HEK293 (cell line): ENCODE data around the gene LRRC74A.

ENCODE experiments used
- CTCF ChIP-seq: fragments of 450-650 bp; formaldehyde crosslinking; IDR thresholded peaks from 2 replicates; pipeline ENCODE4 v1.5.1; 2016; ENCODE audit warnings: missing biosample characterization, missing genetic modification characterization
- PRDM1 ChIP-seq: fragments of 450-650 bp; formaldehyde crosslinking; IDR thresholded peaks from 2 replicates; pipeline ENCODE4; 2016; ENCODE audit warnings: missing biosample characterization, missing genetic modification characterization
- REST ChIP-seq: fragments of 450-650 bp; formaldehyde crosslinking; IDR thresholded peaks from 2 replicates; pipeline ENCODE4 v1.5.1; 2016; ENCODE audit warnings: missing biosample characterization, missing genetic modification characterization
- SETDB1 ChIP-seq: IDR thresholded peaks from one replicate; pipeline ENCODE4 v1.6.1; 2017; ENCODE audit warnings: mild to moderate bottlenecking, low read length, moderate library complexity, mixed read lengths; ENCODE audit not compliant: insufficient read length
- WT1 ChIP-seq: fragments of 450-650 bp; formaldehyde crosslinking; IDR thresholded peaks from 2 replicates; pipeline ENCODE4 v1.5.1; 2016; ENCODE audit warnings: missing biosample characterization, missing genetic modification characterization
- ZBTB49 ChIP-seq: fragments of 450-650 bp; formaldehyde crosslinking; IDR thresholded peaks from 2 replicates; pipeline ENCODE4 v1.5.1; 2016; ENCODE audit warnings: missing biosample characterization, missing genetic modification characterization, low read depth
- ZNF138 ChIP-seq: fragments of 450-650 bp; formaldehyde crosslinking; IDR thresholded peaks from 2 replicates; pipeline ENCODE4 v1.5.1; 2016; ENCODE audit warnings: missing biosample characterization, missing genetic modification characterization, borderline replicate concordance
- ZNF214 ChIP-seq: fragments of 450-650 bp; formaldehyde crosslinking; IDR thresholded peaks from 2 replicates; pipeline ENCODE4 v1.5.1; 2017; ENCODE audit warnings: missing biosample characterization, mild to moderate bottlenecking, missing genetic modification characterization, borderline replicate concordance
- ZNF501 ChIP-seq: fragments of 450-650 bp; formaldehyde crosslinking; IDR thresholded peaks from 2 replicates; pipeline ENCODE4 v1.5.1; 2016; ENCODE audit warnings: missing biosample characterization, missing genetic modification characterization
- TF ChIP-seq, protein P1 (sequence below): fragments of 450-650 bp; formaldehyde crosslinking; IDR thresholded peaks from 2 replicates; pipeline ENCODE4 v1.5.1; 2017; ENCODE audit warnings: missing biosample characterization, missing genetic modification characterization

GRCh38 chr14:76784266-76784874 is 41.8 kb upstream of the LRRC74A start:
- no peak for TF ChIP-seq ZNF138 (tag by site-specific recombination)
- TF ChIP-seq PRDM1 (tag by site-specific recombination) = no peak
- no peak for TF ChIP-seq ZNF501 (tag by site-specific recombination)
- TF ChIP-seq, protein P1, sequence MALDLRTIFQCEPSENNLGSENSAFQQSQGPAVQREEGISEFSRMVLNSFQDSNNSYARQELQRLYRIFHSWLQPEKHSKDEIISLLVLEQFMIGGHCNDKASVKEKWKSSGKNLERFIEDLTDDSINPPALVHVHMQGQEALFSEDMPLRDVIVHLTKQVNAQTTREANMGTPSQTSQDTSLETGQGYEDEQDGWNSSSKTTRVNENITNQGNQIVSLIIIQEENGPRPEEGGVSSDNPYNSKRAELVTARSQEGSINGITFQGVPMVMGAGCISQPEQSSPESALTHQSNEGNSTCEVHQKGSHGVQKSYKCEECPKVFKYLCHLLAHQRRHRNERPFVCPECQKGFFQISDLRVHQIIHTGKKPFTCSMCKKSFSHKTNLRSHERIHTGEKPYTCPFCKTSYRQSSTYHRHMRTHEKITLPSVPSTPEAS (tag by site-specific recombination) = no peak
- no peak for TF ChIP-seq WT1
- no peak for TF ChIP-seq REST (tag by site-specific recombination)
- no peak for TF ChIP-seq ZNF214 (tag by site-specific recombination)
- no peak for TF ChIP-seq SETDB1
- no peak for TF ChIP-seq ZBTB49
- no peak for TF ChIP-seq CTCF
